AML-193 (cell line): ENCODE data around the gene WNT3A.

Experiments used
- DNase-seq, 2 experiments: peaks; one replicate each; lab custom pipeline; 2025; lab: John Stamatoyannopoulos, UW

WNT3A gene

GRCh38 chr1:228084797-228085196 is 78.0 kb downstream of the WNT3A start:
- no peak for DNase-seq

DNA sequence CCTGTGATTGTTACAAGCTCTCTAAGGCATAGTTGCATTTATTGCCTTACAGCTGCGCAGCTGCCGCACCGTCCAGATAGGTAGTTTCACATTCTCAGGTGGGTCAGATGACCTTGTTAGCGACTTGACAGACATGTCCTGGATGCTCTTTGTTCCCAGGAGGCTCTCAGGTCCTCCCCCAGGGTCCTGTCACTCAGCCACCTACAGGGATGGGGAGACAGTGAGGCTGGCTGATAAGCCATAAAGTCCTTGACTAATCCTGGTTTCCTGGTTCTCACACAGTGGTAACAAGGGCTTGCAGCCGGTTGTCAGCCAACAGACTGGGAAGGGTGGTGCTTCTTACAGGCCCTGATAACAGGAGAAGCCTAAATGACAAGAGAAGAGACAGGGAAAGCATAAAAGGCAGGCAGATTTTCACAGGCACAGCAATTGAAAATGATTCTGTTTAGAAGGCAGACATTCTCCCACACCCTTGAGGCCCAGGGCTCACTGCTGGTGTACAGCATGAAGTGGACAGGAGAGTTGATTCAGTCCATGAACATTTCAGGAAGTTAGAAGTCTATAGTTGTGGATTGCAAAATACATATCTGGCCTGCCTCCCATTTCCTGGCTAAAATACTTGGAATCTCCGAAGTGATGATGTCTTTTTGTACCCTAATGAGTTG is 78.6 kb downstream of the WNT3A start:
- DNase-seq: peak; percentile 19 to 22

DNA sequence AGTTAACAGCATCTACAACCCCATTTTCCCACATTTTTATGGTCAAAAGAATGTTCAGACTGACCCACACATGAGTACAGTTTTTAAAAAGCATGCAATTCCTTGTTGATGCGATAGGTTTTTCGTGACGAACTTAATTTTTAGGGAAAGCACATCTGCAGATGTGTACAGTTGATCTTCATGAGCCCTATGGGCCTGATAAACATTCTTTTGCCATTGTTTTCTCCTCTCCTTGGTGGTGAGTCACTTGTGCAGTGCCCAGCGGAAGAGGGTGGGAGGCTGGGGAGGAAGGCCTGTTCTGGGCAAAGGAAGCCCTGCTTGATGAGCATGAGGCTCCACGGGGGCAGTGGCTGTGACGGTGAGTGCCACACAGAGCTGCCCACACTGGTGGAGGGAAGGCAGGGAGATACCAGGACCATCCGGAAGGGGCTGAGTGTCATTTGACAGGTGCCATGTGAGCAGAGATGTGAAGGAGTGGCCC is 81.0 kb downstream of the WNT3A start:
- DNase-seq: peak in 1 of 2 experiments; percentile 17

DNA sequence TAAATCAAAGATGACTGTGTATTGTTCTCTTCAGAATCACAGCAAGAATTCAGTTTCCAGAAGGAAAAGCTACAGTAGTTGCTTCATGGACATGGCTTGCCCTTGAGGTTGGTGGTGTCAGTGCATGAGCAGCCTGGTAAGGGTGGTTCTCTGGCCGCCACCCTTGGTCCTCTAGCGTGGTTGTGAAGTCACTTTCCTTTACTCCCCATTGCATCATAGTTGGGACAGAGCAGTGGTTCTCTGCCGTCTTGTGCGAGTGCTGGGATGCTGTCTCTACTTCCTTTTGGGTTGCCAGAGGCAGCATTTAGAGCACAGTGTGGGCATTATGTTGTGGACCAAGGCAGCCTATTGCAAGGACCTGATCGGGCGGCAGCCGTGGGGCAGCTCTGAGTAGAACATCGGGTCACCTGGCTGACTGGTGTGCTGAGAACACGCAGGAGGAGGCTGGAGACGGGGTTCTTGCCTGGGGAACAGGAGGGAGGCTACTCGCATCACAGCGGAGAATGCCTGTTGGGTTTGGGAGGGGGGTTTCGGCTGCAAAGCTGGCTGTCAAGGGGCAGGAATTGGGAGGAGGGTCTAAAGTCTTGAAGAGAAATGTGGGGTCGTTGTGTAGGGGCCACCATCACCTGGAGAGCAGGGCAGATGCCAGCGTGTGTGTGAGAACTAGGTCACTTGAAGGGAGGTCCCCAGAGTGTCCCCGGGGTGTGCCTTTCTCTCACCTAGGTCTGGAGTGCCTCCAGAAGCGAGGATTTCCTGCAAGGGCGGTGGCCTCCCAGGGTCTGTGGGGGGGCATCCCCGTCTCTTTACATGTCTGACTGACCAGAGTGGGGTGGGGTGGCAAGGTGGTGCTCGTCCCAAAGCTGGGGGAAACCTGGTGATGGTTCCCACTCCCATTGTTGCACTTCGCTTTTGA is 82.0 kb downstream of the WNT3A start:
- peak; percentile 30 to 40 for DNase-seq

GRCh38 chr1:228089519-228090380 is 83.0 kb downstream of the WNT3A start:
- DNase-seq: no peak

DNA sequence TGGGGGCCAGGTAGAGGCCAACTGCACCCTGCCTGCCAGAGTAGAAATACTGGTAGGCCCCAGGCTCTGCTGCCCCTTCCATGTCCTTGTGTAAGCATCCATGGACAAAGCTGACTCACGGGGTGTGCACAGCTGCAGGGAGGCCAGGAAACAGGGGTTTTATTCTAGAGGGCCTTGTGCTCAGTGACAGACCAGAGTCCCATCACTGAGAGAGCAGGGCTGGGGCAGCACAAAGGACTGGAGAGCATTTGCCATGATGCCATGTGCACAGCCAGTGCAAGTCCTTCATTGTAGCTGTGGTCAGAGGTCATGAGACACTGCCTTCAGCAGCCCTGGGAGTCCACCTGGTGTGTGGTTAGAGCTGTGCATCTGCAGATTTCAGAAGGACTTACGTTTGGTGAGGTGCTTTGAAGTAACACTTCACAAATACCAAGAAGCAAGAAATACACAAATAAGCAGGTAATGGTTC is 83.8 kb downstream of the WNT3A start:
- no peak for DNase-seq

GRCh38 chr1:228091084-228091483 is 84.3 kb downstream of the WNT3A start:
- no peak for DNase-seq

- DNase-seq: no peak
Measured at GRCh38 chr1:228092342-228093049, 85.7 kb downstream of the WNT3A start.

GRCh38 chr1:228093050-228093906 is 86.5 kb downstream of the WNT3A start:
- DNase-seq: no peak

DNA sequence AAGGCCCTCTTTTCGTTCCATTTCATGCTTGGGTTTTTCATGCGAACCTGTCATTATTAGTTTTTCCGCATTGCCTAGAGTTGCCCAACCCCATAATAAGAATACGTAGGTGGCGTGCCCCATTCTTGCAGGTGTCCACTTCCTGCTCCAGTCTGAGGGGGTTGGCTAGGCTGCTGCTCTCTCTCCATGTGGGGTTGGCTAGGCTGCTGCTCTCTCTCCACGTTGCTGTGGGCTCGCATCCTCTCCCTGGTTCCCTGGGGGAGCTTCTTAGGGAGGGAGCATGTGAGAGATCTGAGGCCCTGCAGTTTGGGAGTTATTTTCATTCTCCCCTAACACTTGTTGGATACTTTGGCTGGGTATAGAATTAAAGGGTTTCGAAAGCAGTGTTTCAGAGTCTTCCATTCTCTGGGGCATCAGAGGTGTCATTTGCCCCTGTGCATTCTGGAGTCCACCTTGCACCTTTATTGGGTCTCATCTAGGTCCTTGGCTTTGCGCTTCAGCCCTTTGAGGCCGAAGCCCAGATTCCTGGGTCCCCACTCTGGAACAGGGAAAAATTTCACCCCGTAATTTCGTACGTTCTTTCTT is 87.7 kb downstream of the WNT3A start:
- no peak for DNase-seq

GRCh38 chr1:228095161-228095560 is 88.4 kb downstream of the WNT3A start:
- DNase-seq: no peak

DNA sequence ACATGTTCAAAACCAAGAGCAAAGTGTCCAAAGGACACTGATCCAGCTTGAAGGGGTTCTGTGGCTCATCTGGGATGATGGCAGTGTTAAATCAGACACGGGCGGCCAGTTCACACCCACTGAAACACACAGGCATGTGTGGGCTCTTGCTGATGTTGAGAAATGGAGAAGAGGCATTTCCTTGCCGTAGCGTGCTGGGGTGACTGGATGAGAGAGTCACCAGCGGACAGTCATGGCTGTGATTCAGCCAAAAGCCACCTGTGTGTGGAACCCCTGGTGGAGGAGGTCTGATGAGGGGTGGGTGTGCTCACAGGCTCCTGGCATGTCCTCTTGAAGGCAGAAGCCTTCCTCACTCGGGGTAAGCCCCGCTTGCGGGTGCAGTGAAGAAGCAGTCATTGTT is 89.1 kb downstream of the WNT3A start:
- no peak for DNase-seq

- DNase-seq: no peak
Measured at GRCh38 chr1:228096416-228097332, 89.9 kb downstream of the WNT3A start.

DNA sequence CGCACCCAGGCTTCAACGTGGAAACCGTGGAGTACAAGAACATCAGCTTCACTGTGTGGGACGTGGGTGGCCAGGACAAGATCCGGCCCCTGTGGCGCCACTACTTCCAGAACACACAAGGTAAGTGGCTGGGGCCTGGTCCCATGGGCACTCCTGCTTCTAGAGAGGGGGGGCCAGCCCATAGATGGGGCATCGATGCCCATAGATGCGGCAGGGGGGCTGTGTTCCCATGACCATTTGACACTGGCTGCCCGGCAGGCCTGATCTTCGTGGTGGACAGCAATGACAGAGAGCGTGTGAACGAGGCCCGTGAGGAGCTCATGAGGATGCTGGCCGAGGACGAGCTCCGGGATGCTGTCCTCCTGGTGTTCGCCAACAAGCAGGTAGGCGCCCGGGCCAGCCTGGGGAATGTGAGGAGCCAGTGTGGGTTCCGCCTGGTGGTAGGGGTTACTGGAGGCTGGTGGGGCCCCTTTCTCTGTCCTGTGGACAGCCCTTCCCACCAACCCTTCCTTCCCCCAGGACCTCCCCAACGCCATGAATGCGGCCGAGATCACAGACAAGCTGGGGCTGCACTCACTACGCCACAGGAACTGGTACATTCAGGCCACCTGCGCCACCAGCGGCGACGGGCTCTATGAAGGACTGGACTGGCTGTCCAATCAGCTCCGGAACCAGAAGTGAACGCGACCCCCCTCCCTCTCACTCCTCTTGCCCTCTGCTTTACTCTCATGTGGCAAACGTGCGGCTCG is 90.7 kb downstream of the WNT3A start:
- DNase-seq: no peak

DNA sequence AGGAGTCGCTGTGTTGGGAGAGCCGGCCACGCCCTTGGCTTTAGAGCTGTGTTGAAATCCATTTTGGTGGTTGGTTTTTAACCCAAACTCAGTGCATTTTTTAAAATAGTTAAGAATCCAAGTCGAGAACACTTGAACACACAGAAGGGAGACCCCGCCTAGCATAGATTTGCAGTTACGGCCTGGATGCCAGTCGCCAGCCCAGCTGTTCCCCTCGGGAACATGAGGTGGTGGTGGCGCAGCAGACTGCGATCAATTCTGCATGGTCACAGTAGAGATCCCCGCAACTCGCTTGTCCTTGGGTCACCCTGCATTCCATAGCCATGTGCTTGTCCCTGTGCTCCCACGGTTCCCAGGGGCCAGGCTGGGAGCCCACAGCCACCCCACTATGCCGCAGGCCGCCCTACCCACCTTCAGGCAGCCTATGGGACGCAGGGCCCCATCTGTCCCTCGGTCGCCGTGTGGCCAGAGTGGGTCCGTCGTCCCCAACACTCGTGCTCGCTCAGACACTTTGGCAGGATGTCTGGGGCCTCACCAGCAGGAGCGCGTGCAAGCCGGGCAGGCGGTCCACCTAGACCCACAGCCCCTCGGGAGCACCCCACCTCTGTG is 91.6 kb downstream of the WNT3A start:
- DNase-seq: no peak

DNA sequence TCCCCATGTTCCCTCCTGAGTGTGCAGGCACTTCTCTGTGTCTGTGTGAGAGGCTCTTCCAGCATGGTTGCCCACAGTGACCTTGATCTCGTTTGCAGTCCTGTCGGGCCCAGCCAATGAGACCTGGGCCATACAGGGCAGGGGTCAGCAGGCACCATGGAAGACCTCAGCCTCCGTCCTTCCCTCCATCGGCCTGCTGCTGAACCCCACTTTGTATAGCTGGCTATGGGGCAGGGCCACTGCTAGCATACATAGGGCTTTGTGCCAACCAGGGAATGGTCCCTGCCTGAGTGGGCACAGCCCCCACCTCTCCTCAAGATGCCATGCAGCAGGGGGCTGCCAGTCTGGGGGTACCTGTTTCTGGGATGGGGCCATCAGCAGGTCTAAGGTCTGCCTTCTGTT is 92.5 kb downstream of the WNT3A start:
- DNase-seq: no peak

GRCh38 chr1:228100822-228101613 is 94.2 kb downstream of the WNT3A start:
- no peak for DNase-seq
